NT2/D1 (cell line): ENCODE measurements around the gene TMEM252.
A peak's percentile ranks its signal among the peaks of the same experiment; 100 is the strongest.

Experiments used
- DNase-seq: peaks from one replicate; pipeline ENCODE4 v3.0.0-alpha.2; 2011; ENCODE audit warnings: low read depth, low spot score
- H3K27me3 ChIP-seq: 2 replicates; pipeline ENCODE4 v1.6.0; 2011; ENCODE audit warnings: mild to moderate bottlenecking; ENCODE audit not compliant: insufficient read length, insufficient read depth
- H3K36me3 ChIP-seq: 2 replicates; pipeline ENCODE4 v1.6.1; 2011; ENCODE audit warnings: mild to moderate bottlenecking, low read length, mixed read lengths; ENCODE audit not compliant: insufficient read depth, insufficient read length
- H3K4me1 ChIP-seq: 2 replicates; pipeline ENCODE4 v1.5.1; 2011; ENCODE audit not compliant: insufficient read depth, insufficient read length
- H3K4me3 ChIP-seq: 2 replicates; pipeline ENCODE4 v1.5.1; 2011; ENCODE audit warnings: low read depth; ENCODE audit not compliant: insufficient read length
- H3K9ac ChIP-seq: 2 replicates; pipeline ENCODE4 v1.6.0; 2011; ENCODE audit warnings: low read depth; ENCODE audit not compliant: insufficient read length
- H3K9me3 ChIP-seq: 2 replicates; pipeline ENCODE4 v1.5.1; 2011; ENCODE audit warnings: mild to moderate bottlenecking, low read length; ENCODE audit not compliant: insufficient read depth
- SUZ12 ChIP-seq: IDR thresholded peaks from 2 replicates; pipeline ENCODE4 v1.6.1; 2011; ENCODE audit not compliant: insufficient read length, insufficient read depth; ENCODE audit errors: extremely low read depth
- YY1 ChIP-seq: IDR thresholded peaks from 2 replicates; pipeline ENCODE4 v1.6.1; 2011; ENCODE audit not compliant: insufficient read length, insufficient read depth
- ZNF274 ChIP-seq: IDR thresholded peaks from 2 replicates; pipeline ENCODE4 v1.6.1; 2011; ENCODE audit warnings: mild to moderate bottlenecking, low read depth, low read length

Gene TMEM252

DNA sequence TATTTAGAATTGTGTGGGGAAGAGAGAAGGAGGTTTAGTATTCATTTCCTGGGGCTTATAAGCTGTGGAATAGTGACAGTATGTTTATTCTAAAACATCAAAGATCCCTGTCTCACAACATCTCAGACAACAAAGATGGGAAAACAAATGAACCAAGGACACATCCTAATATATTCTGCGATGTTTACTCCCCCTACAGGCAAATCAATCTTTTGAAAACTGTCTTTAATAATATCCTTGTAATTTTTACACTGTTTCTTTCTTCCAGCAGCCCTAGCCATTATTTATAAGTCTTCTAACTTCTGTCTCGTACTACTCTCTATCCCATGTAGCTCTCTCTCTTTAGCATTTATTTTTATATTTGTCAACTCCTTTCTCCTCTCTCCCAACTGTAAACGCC lies 33.5 kb upstream of the TMEM252 start:
- DNase-seq, result no peak
- Histone ChIP-seq H3K27me3 (no peaks in the 10 kb centered on the region), H3K9me3 (peaks cover 7% of the 10 kb centered on the region; the same call in 1 of the 2 replicates), H3K9ac (no peak overlapping the region), H3K36me3 (no peaks in the 10 kb centered on the region), H3K4me1 (no peaks in the 10 kb centered on the region), H3K4me3 (no peak overlapping the region)
- TF ChIP-seq YY1 (no peak), SUZ12 (no peak), ZNF274 (no peak)

GRCh38 chr9:68567565-68567964 lies 26.9 kb upstream of the TMEM252 start:
- TF ChIP-seq SUZ12 (no peak), ZNF274 (no peak), YY1 (no peak)
- Histone ChIP-seq H3K4me1 (no peaks in the 10 kb centered on the region), H3K4me3 (no peak overlapping the region), H3K36me3 (no peaks in the 10 kb centered on the region), H3K27me3 (peaks cover 6% of the 10 kb centered on the region), H3K9me3 (peaks cover 7% of the 10 kb centered on the region; the same call in 1 of the 2 replicates), H3K9ac (no peak overlapping the region)
- DNase-seq, result no peak

GRCh38 chr9:68562461-68562860 lies 21.8 kb upstream of the TMEM252 start:
- no peak for TF ChIP-seq SUZ12
- TF ChIP-seq ZNF274, result no peak
- TF ChIP-seq YY1, result no peak
- no peaks in the 10 kb centered on the region for H3K9me3 ChIP-seq
- peaks cover 3% of the 10 kb centered on the region for H3K4me1 ChIP-seq
- DNase-seq, result peak; percentile 44
- no peaks in the 10 kb centered on the region for H3K36me3 ChIP-seq
- H3K27me3 ChIP-seq, result peaks cover 8% of the 10 kb centered on the region
- no peak overlapping the region for H3K4me3 ChIP-seq
- no peak overlapping the region for H3K9ac ChIP-seq

- no peaks in the 10 kb centered on the region for H3K36me3 ChIP-seq
- H3K4me3 ChIP-seq, result no peak overlapping the region
- peak; percentile 46 for DNase-seq
- H3K4me1 ChIP-seq, result peaks cover 3% of the 10 kb centered on the region
- TF ChIP-seq ZNF274 (no peak), YY1 (no peak), SUZ12 (no peak)
- no peak overlapping the region for H3K9ac ChIP-seq
- H3K9me3 ChIP-seq, result no peaks in the 10 kb centered on the region
- H3K27me3 ChIP-seq, result peaks cover 5% of the 10 kb centered on the region
Observed at GRCh38 chr9:68560071-68560844, 19.6 kb upstream of the TMEM252 start.

GRCh38 chr9:68558545-68558944 lies 17.9 kb upstream of the TMEM252 start:
- H3K9ac ChIP-seq, result no peak overlapping the region
- no peaks in the 10 kb centered on the region for H3K36me3 ChIP-seq
- H3K27me3 ChIP-seq, result peaks cover 5% of the 10 kb centered on the region
- H3K9me3 ChIP-seq, result no peaks in the 10 kb centered on the region
- no peak overlapping the region for H3K4me3 ChIP-seq
- H3K4me1 ChIP-seq, result peaks cover 3% of the 10 kb centered on the region
- TF ChIP-seq SUZ12 (no peak), YY1 (no peak), ZNF274 (no peak)
- DNase-seq, result no peak

DNA sequence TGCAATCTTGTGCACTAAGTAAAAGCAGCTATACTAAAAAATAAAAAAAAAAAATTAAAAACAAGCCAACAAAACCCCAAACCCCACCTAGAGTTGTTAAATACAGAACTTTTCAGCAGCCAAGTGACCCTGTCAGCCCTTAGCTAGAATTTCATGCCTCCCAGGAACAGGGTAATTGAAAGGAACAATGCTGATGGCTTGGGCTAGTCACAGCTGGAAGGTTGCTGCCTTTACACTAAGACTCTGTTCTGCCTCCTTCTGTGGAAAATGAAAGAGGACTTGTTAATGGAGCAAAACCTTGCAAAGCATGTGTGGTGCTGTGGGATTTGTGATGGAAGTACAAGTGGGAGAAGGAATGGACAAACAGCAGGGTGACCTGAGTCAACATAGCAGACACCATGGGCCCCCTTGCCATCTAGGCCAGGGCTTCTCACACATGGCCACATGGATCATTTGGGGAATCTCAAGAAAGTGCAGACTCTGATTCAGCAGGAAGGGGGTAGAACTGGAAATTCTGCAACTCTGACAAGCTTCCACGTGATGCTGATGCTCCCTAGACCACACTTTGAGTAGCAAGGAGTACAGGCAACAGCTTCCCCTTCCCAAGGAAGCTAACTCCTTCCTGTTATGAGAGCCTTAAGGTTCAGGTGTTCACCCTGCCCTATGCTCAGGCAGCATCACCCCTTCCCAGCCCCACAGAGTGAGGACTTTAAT lies 14.9 kb upstream of the TMEM252 start:
- no peak for DNase-seq
- TF ChIP-seq ZNF274, result no peak
- TF ChIP-seq SUZ12, result no peak
- no peak for TF ChIP-seq YY1
- Histone ChIP-seq H3K4me1 (peaks cover 2% of the 10 kb centered on the region), H3K9me3 (no peaks in the 10 kb centered on the region), H3K36me3 (no peaks in the 10 kb centered on the region), H3K4me3 (no peak overlapping the region), H3K9ac (no peak overlapping the region), H3K27me3 (peaks cover 5% of the 10 kb centered on the region)
